IMR-90 (cell line): ENCODE results near the gene ATG10. TPM values are rescaled to one million over a fixed set of nuclear protein-coding genes. Genes with fewer than 3 reads are reported as not detected.

Source experiments
- ATAC-seq: fragments of 200-7000 bp; cut with Tn5 transposase; 2 replicates; pipeline ENCODE4 v1.9.1; 2020; ENCODE audit warnings: low read depth, mild to moderate bottlenecking, moderate library complexity
- BruUV-seq: library from RNA; stranded (reverse); fragments of 400-500 nt; replicated peaks from 2 replicates; lab custom pipeline; 2021; lab: Mats Ljungman, UMichigan
- CTCF ChIA-PET: fragments of 300-600 bp; formaldehyde crosslinking; extraction: SDS; loops from one replicate; lab custom pipeline; 2021; ENCODE audit warnings: antibody characterized with exemption; lab: Yijun Ruan, JAX
- POLR2A ChIA-PET: fragments of 300-600 bp; sonication (Branson Sonifier 250); formaldehyde crosslinking; loops from one replicate; lab custom pipeline; 2022; ENCODE audit warnings: antibody characterized with exemption; ENCODE audit not compliant: unreplicated experiment; lab: Charles Lee
- DNase-seq: peaks from one replicate; pipeline ENCODE4 v3.0.0; 2013
- H2AFZ ChIP-seq: replicated peaks from 2 replicates; pipeline ENCODE3; 2013; ENCODE audit warnings: low read length, mild to moderate bottlenecking; ENCODE audit not compliant: poor library complexity
- H2AK5ac ChIP-seq: 2 replicates; pipeline ENCODE4 v1.6.1; 2013; ENCODE audit warnings: low read depth, low read length, inconsistent platforms
- H2AK9ac ChIP-seq: replicated peaks from 2 replicates; pipeline ENCODE3; 2013; ENCODE audit warnings: mild to moderate bottlenecking, low read depth, low read length, moderate library complexity; ENCODE audit not compliant: poor library complexity
- H2BK120ac ChIP-seq: 2 replicates; pipeline ENCODE4 v1.6.1; 2013; ENCODE audit warnings: low read depth, low read length, inconsistent platforms
- H2BK15ac ChIP-seq: 3 replicates; pipeline ENCODE4 v1.6.1; 2013; ENCODE audit warnings: low read depth, low read length, inconsistent platforms
- H2BK20ac ChIP-seq: 2 replicates; pipeline ENCODE4 v1.6.1; 2013; ENCODE audit warnings: low read depth, mild to moderate bottlenecking, inconsistent platforms, low read length, moderate library complexity
- H2BK5ac ChIP-seq: 2 replicates; pipeline ENCODE4 v1.6.1; 2013; ENCODE audit warnings: mild to moderate bottlenecking, low read depth, low read length, inconsistent platforms; ENCODE audit not compliant: poor library complexity, severe bottlenecking
- H3K14ac ChIP-seq: replicated peaks from 2 replicates; pipeline ENCODE4 v1.6.1; 2013; ENCODE audit warnings: low read depth, low read length, inconsistent platforms
- H3K18ac ChIP-seq: 2 replicates; pipeline ENCODE4 v1.6.1; 2013; ENCODE audit warnings: low read depth, low read length, control low read depth
- H3K23ac ChIP-seq: 2 replicates; pipeline ENCODE4 v1.6.1; 2013; ENCODE audit warnings: low read depth, low read length, inconsistent platforms
- H3K27ac ChIP-seq: 2 replicates; pipeline ENCODE4 v1.5.1; 2013; ENCODE audit warnings: mild to moderate bottlenecking, control low read depth, low read length; ENCODE audit not compliant: insufficient read depth
- H3K27me3 ChIP-seq: 2 replicates; pipeline ENCODE4 v1.6.1; 2013; ENCODE audit warnings: low read length; ENCODE audit not compliant: control insufficient read depth, insufficient read depth
- H3K36me3 ChIP-seq: 2 replicates; pipeline ENCODE4 v1.6.1; 2013; ENCODE audit warnings: low read length, mixed read lengths; ENCODE audit not compliant: control insufficient read depth, insufficient read depth
- H3K4ac ChIP-seq: 2 replicates; pipeline ENCODE4 v1.6.1; 2013; ENCODE audit warnings: low read depth, low read length, inconsistent platforms
- H3K4me1 ChIP-seq: 2 replicates; pipeline ENCODE4 v1.6.1; 2013; ENCODE audit warnings: low read length, mixed read lengths; ENCODE audit not compliant: control insufficient read depth, insufficient read depth
- H3K4me2 ChIP-seq: 2 replicates; pipeline ENCODE4 v1.6.1; 2013; ENCODE audit warnings: low read depth, mild to moderate bottlenecking, control low read depth, low read length, moderate library complexity
- H3K4me3 ChIP-seq: 2 replicates; pipeline ENCODE4 v1.5.1; 2013; ENCODE audit warnings: low read depth, mild to moderate bottlenecking, control low read depth, low read length, moderate library complexity; ENCODE audit not compliant: insufficient read depth
- H3K56ac ChIP-seq: 2 replicates; pipeline ENCODE4 v1.6.1; 2013; ENCODE audit warnings: low read length, inconsistent platforms; ENCODE audit not compliant: insufficient read depth; ENCODE audit errors: extremely low read depth
- H3K79me1 ChIP-seq, 2 experiments: 2 replicates each; pipeline ENCODE4 v1.6.1; 2013; ENCODE audit warnings: low read length in 2 of 2, inconsistent platforms in 1 of 2, low read depth in 1 of 2
- H3K9ac ChIP-seq: 2 replicates; pipeline ENCODE4 v1.6.1; 2013; ENCODE audit warnings: low read depth, low read length, control low read depth
- H3K9me1 ChIP-seq: 2 replicates; pipeline ENCODE4 v1.6.1; 2013; ENCODE audit warnings: low read length, inconsistent platforms; ENCODE audit not compliant: insufficient read depth
- H3K9me3 ChIP-seq: 2 replicates; pipeline ENCODE4 v1.6.1; 2013; ENCODE audit warnings: low read length; ENCODE audit not compliant: control insufficient read depth, insufficient read depth
- H4K20me1 ChIP-seq: 2 replicates; pipeline ENCODE4 v1.6.1; 2013; ENCODE audit warnings: low read length, inconsistent platforms; ENCODE audit not compliant: insufficient read depth
- H4K5ac ChIP-seq: 2 replicates; pipeline ENCODE4 v1.6.1; 2013; ENCODE audit warnings: mild to moderate bottlenecking, low read depth, low read length, control low read depth
- H4K8ac ChIP-seq, 2 experiments: 2 replicates each; pipeline ENCODE4 v1.6.1; 2013; ENCODE audit warnings: low read depth in 2 of 2, low read length in 2 of 2, control low read depth in 1 of 2, inconsistent platforms in 1 of 2
- H4K91ac ChIP-seq: 2 replicates; pipeline ENCODE4 v1.6.1; 2013; ENCODE audit warnings: low read depth, low read length, inconsistent platforms; ENCODE audit not compliant: insufficient read depth
- BHLHE40 ChIP-seq: fragments of 150-350 bp; IDR thresholded peaks from 2 replicates; pipeline ENCODE4 v1.6.1; 2016; ENCODE audit warnings: mild to moderate bottlenecking, low read depth, low read length
- CEBPB ChIP-seq: IDR thresholded peaks from 2 replicates; pipeline ENCODE4 v1.6.1; 2012; ENCODE audit warnings: low read depth, low read length, improper control_type of control experiment
- CHD1 ChIP-seq: IDR thresholded peaks from 2 replicates; pipeline ENCODE4 v1.6.1; 2012; ENCODE audit warnings: low read depth, low read length, improper control_type of control experiment
- CTCF ChIP-seq: conservative IDR thresholded peaks from 2 replicates; pipeline ENCODE4 v1.5.1; 2012; ENCODE audit warnings: mild to moderate bottlenecking, low read depth, low read length, improper control_type of control experiment
- FOS ChIP-seq: fragments of 150-350 bp; IDR thresholded peaks from 2 replicates; pipeline ENCODE4 v1.6.1; 2016; ENCODE audit warnings: low read depth, low read length
- MAFK ChIP-seq: IDR thresholded peaks from 2 replicates; pipeline ENCODE4 v1.6.1; 2012; ENCODE audit warnings: low read depth, low read length, improper control_type of control experiment
- MAZ ChIP-seq: IDR thresholded peaks from 2 replicates; pipeline ENCODE4 v1.6.1; 2012; ENCODE audit warnings: low read depth, mild to moderate bottlenecking, low read length, improper control_type of control experiment, moderate library complexity, borderline replicate concordance
- MXI1 ChIP-seq: IDR thresholded peaks from 2 replicates; pipeline ENCODE4 v1.6.1; 2012; ENCODE audit warnings: low read depth, mild to moderate bottlenecking, low read length, moderate library complexity, borderline replicate concordance
- NFE2L2 ChIP-seq: fragments of 150-350 bp; IDR thresholded peaks from 2 replicates; pipeline ENCODE4 v1.6.1; 2016; ENCODE audit warnings: low read depth, mild to moderate bottlenecking, low read length
- POLR2A ChIP-seq: IDR thresholded peaks from 2 replicates; pipeline ENCODE4 v1.6.1; 2012; ENCODE audit warnings: mild to moderate bottlenecking, low read depth, low read length
- RAD21 ChIP-seq: IDR thresholded peaks from 2 replicates; pipeline ENCODE4 v1.6.1; 2012; ENCODE audit warnings: low read length, improper control_type of control experiment
- RCOR1 ChIP-seq: IDR thresholded peaks from 2 replicates; pipeline ENCODE4 v1.6.1; 2012; ENCODE audit warnings: mild to moderate bottlenecking, low read length, improper control_type of control experiment; ENCODE audit not compliant: insufficient replicate concordance
- RFX5 ChIP-seq: IDR thresholded peaks from 2 replicates; pipeline ENCODE4 v1.8.0; 2012; ENCODE audit warnings: low read depth, mild to moderate bottlenecking, low read length, moderate library complexity
- SMC3 ChIP-seq: fragments of 150-350 bp; IDR thresholded peaks from 2 replicates; pipeline ENCODE4 v1.6.1; 2016; ENCODE audit warnings: low read depth, mild to moderate bottlenecking, antibody characterized with exemption, low read length, moderate library complexity
- WGBS, 2 experiments: methylation state at CpG; one replicate each; pipeline versions ENCODE4 v1.1.5 to v1.1.7; 2013; ENCODE audit warnings: missing lambda C conversion rate in 2 of 2; ENCODE audit not compliant: insufficient read length in 1 of 2; ENCODE audit errors: extremely low coverage in 2 of 2; 5-methylcytosine and 5-hydroxymethylcytosine counted together
- dilution Hi-C: fragments of 300-500 bp; cut with HindIII; formaldehyde crosslinking; loops from one replicate; pipeline ENCODE4 v1.14.3; 2018; ENCODE audit warnings: low sequenced_read_pairs; ENCODE audit not compliant: unreplicated experiment
- in situ Hi-C: fragments of 300-500 bp; cut with MboI; formaldehyde crosslinking; loops from 3 replicates; pipeline ENCODE4 v1.14.3; 2019; ENCODE audit warnings: low sequenced_read_pairs, inconsistent platforms, mixed read lengths
- intact Hi-C: fragments of 100-400 bp; cut with micrococcal nuclease; formaldehyde crosslinking; loops from 2 replicates; pipeline ENCODE4 v1.10.0; 2022
- polyA plus RNA-seq, 3 experiments: library from polyadenylated mRNA; depleted of rRNA; stranded (reverse); fragments of >200 nt; gene quantifications; 2 replicates each; pipeline ENCODE4 v1.2.3, GENCODE V29; 2012; ENCODE audit warnings: low replicate concordance in 1 of 3
- total RNA-seq: library from RNA; depleted of rRNA; stranded (reverse); fragments of >200 nt; gene quantifications from 2 replicates; pipeline ENCODE4 v1.2.3, GENCODE V29; 2012
- TF ChIP-seq, protein P1 (sequence below): fragments of 150-350 bp; IDR thresholded peaks from 2 replicates; pipeline ENCODE4 v1.6.1; 2017; ENCODE audit warnings: mild to moderate bottlenecking, antibody characterized with exemption, low read length, low read depth
- TF ChIP-seq, protein P2 (sequence below): fragments of 150-350 bp; IDR thresholded peaks from 2 replicates; pipeline ENCODE4 v1.6.1; 2016; ENCODE audit warnings: low read depth, mild to moderate bottlenecking, low read length, moderate library complexity, borderline replicate concordance

Gene ATG10
- total and polyA plus RNA-seq, 2 of the 4 experiments (the other 2 are of a cell fraction): 3.4 to 8.1 TPM

GRCh38 chr5:82150559-82150958 lies 178.7 kb downstream of the ATG10 start:
- Histone ChIP-seq H3K27ac (no peak overlapping the region), H3K23ac (no peak overlapping the region), H4K91ac (no peak overlapping the region), H3K18ac (no peak overlapping the region), H4K5ac (no peak overlapping the region), H3K4me3 (no peak overlapping the region), H3K9me3 (no peaks in the 10 kb centered on the region), H3K9me1 (no peaks in the 10 kb centered on the region), H2AK9ac (no peak overlapping the region), H2BK5ac (no peak overlapping the region), H3K4ac (no peak overlapping the region), H3K36me3 (no peaks in the 10 kb centered on the region), H2BK120ac (no peak overlapping the region), H3K14ac (no peak overlapping the region), H3K56ac (no peak overlapping the region), H2AFZ (no peak overlapping the region), H3K4me2 (no peak overlapping the region), H3K79me1 (no peaks in the 10 kb centered on the region; a peak in 1 of 4 replicates), H4K8ac (no peak overlapping the region), H4K20me1 (no peaks in the 10 kb centered on the region), H2AK5ac (no peak overlapping the region), H3K4me1 (no peaks in the 10 kb centered on the region; the same call in 1 of the 2 replicates), H3K27me3 (no peaks in the 10 kb centered on the region), H3K9ac (no peak overlapping the region), H2BK20ac (no peak overlapping the region), H2BK15ac (no peak overlapping the region)
- 100% methylated on average over 2 of the region's 3 CpGs; no CpG with 5 or more reads in 1 of the 2 experiments for WGBS, 2 experiments
- TF ChIP-seq RFX5: no peak
- no peak for TF ChIP-seq BHLHE40
- TF ChIP-seq CTCF: no peak
- TF ChIP-seq, protein P1, sequence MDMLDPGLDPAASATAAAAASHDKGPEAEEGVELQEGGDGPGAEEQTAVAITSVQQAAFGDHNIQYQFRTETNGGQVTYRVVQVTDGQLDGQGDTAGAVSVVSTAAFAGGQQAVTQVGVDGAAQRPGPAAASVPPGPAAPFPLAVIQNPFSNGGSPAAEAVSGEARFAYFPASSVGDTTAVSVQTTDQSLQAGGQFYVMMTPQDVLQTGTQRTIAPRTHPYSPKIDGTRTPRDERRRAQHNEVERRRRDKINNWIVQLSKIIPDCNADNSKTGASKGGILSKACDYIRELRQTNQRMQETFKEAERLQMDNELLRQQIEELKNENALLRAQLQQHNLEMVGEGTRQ: no peak
- no peak for TF ChIP-seq FOS
- no peak for TF ChIP-seq SMC3
- TF ChIP-seq CEBPB: no peak
- no peak for TF ChIP-seq RAD21
- no peak for TF ChIP-seq NFE2L2
- no peak for TF ChIP-seq MXI1
- TF ChIP-seq POLR2A: no peak
- TF ChIP-seq, protein P2, sequence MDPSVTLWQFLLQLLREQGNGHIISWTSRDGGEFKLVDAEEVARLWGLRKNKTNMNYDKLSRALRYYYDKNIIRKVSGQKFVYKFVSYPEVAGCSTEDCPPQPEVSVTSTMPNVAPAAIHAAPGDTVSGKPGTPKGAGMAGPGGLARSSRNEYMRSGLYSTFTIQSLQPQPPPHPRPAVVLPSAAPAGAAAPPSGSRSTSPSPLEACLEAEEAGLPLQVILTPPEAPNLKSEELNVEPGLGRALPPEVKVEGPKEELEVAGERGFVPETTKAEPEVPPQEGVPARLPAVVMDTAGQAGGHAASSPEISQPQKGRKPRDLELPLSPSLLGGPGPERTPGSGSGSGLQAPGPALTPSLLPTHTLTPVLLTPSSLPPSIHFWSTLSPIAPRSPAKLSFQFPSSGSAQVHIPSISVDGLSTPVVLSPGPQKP: no peak
- TF ChIP-seq RCOR1: no peak
- TF ChIP-seq MAFK: no peak
- no peak for TF ChIP-seq CHD1
- no peak for TF ChIP-seq MAZ
- ATAC-seq: no peak
- dilution Hi-C loops (no loop called here), in situ Hi-C loops (loop anchor here (25.0 kb wide), 2 partner anchors 388 to 638 kb away; partner anchors contain the start of gene SSBP2), intact Hi-C loops (no loop called here)
- CTCF ChIA-PET: no interaction called here
- no TSS peak for BruUV-seq
- POLR2A ChIA-PET: no interaction called here
- no peak for DNase-seq
